BLaER1 treated with 17β-estradiol and CSF1 and Interleukin-3, amounts not matched to agents 10 nM and 100 nM (cell line): ENCODE results near the gene MYBPC3.
"Not testable (repeated sequence)": the region's sequence is repeated elsewhere in the genome, so short reads cannot be mapped to it uniquely, and the experiment has no call there.

Experiments used
- H3K27ac ChIP-seq, 11 experiments: shearing (Covaris generic); formaldehyde crosslinking; 2 replicates each; pipeline ENCODE4 v1.8.1; 2022
- H3K27me3 ChIP-seq, 11 experiments: shearing (Covaris generic); formaldehyde crosslinking; 2 replicates each; pipeline ENCODE4 v1.8.1; 2022
- H3K36me3 ChIP-seq, 11 experiments: shearing (Covaris generic); formaldehyde crosslinking; 2 replicates each; pipeline ENCODE4 v1.8.1; 2022
- H3K4me1 ChIP-seq, 10 experiments: shearing (Covaris generic); formaldehyde crosslinking; 2 replicates each; pipeline ENCODE4 v1.8.1; 2022
- H3K4me2 ChIP-seq, 11 experiments: shearing (Covaris generic); formaldehyde crosslinking; 2 replicates each; pipeline ENCODE4 v1.8.1; 2022
- H3K4me3 ChIP-seq, 10 experiments: shearing (Covaris generic); formaldehyde crosslinking; 2 replicates each; pipeline ENCODE4 v1.8.1; 2022
- H3K9ac ChIP-seq, 11 experiments: shearing (Covaris generic); formaldehyde crosslinking; 2 replicates each; pipeline ENCODE4 v1.8.1; 2022
- H3K9me3 ChIP-seq, 11 experiments: shearing (Covaris generic); formaldehyde crosslinking; replicated peaks in 1 of 11; 2 replicates each; pipeline ENCODE4 v1.8.1; 2022
- H4K20me1 ChIP-seq, 11 experiments: shearing (Covaris generic); formaldehyde crosslinking; 2 replicates each; pipeline ENCODE4 v1.8.1; 2022
- Cebpa-rat ChIP-seq, 11 experiments: shearing (Covaris generic); IDR thresholded peaks; 2 replicates each; pipeline ENCODE4 v1.8.1; 2022

The MYBPC3 gene

DNA sequence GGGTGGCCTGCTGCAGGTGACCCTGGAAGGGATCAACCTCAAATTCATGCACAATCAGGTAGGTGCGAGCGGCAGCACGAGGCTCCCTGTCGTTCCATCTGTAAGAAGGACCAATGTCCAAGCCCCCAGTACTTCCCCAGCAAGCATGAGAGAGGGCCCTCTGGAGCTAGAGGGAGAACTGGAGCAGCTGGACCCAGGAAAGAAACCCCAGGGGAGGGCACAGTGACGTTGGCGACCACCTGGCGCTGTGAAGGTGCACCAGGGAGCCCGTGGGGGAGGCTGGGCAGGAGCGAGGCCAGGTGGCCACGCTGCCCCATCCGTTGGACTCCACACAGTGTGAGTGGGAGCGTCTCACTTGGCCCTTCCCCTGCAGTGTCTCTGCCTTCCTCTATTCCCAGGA lies 28.0 kb downstream of the MYBPC3 start:
- 0 out of 22 replicates have a peak overlapping the region, but pooled peaks of 1 of the 11 experiments have one; percentile 59 for H3K9ac ChIP-seq
- no peak overlapping the region for H3K4me2 ChIP-seq
- H3K27ac ChIP-seq, result no peak overlapping the region
- H3K36me3 ChIP-seq, result peaks cover 8 to 36% (median 12%) of the 10 kb centered on the region in 11 experiments
- peaks cover 32 to 52% (median 36%) of the 10 kb centered on the region in 10 experiments for H3K4me1 ChIP-seq
- H3K9me3 ChIP-seq, result no peaks in the 10 kb centered on the region
- H3K4me3 ChIP-seq, result no peak overlapping the region
- H3K27me3 ChIP-seq, result no peaks in the 10 kb centered on the region
- H4K20me1 ChIP-seq, result peaks cover 0 to 43% (median 13%) of the 10 kb centered on the region in 11 experiments; a peak in 8 of 22 replicates
- TF ChIP-seq Cebpa-rat (IDR thresholded peaks at IDR 0.05), result no peak

GRCh38 chr11:47318166-47318565 lies 34.3 kb downstream of the MYBPC3 start:
- no peak for TF ChIP-seq Cebpa-rat (IDR thresholded peaks at IDR 0.05)
- H3K9ac ChIP-seq, result no peak overlapping the region
- no peak overlapping the region for H3K4me3 ChIP-seq
- peaks cover 0 to 12% (median 3%) of the 10 kb centered on the region in 10 experiments; a peak in 7 of 20 replicates for H3K4me1 ChIP-seq
- peaks cover 0 to 89% (median 54%) of the 10 kb centered on the region in 11 experiments; a peak in 21 of 22 replicates for H3K36me3 ChIP-seq
- no peak overlapping the region for H3K27ac ChIP-seq
- no peaks in the 10 kb centered on the region for H3K27me3 ChIP-seq
- peaks cover 0 to 39% (median 0%) of the 10 kb centered on the region in 11 experiments; a peak in 6 of 22 replicates for H4K20me1 ChIP-seq
- no peaks in the 10 kb centered on the region for H3K9me3 ChIP-seq
- no peak overlapping the region for H3K4me2 ChIP-seq

DNA sequence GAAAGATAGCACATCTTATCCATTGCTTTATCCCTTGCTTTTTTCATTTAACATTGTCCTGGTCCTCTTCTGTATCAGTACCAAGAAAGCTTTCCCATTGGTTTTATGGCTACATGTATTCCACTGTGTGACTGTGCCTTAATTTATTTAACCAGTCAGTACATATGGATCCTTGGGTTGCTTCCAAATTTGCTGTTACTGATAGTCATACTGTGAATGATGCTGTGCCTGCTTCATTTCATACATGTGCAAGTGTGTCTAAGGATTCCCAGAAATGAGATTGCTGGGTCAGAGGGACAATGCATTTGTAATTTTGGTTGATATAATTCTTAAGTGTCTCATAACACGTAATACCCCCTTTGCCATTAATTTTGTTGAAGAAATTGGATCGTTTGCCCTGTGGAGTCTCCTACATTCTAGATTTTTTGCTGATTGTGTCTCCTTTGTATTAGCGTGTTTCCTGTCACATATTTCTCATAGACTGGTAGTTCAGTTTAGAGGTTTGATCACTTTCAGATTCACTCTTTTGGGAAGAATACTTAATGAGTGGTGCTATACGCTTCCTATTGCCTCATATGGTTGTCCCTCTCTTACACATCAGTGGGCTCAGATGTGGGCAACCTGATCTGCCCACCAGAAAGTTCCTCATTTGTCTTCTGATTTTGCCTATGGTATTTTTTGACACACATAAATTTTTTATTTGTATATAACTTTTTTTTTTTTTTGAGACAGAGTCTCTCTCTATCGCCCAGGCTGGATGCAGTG lies 35.3 kb downstream of the MYBPC3 start:
- Histone ChIP-seq H3K4me1 (peaks cover 0 to 12% (median 3%) of the 10 kb centered on the region in 10 experiments; a peak in 7 of 20 replicates), H3K9ac (0 out of 22 replicates have a peak overlapping the region, but pooled peaks of 1 of the 11 experiments have one; percentile 6), H3K9me3 (no peaks in the 10 kb centered on the region), H3K27me3 (no peaks in the 10 kb centered on the region), H4K20me1 (peaks cover 0 to 48% (median 0%) of the 10 kb centered on the region in 11 experiments; a peak in 5 of 22 replicates), H3K4me3 (no peak overlapping the region), H3K36me3 (peaks cover 0 to 96% (median 63%) of the 10 kb centered on the region in 11 experiments; a peak in 21 of 22 replicates), H3K4me2 (peak overlapping the region in 2 of 11 experiments; percentile 3 to 7; a peak in 1 of 22 replicates), H3K27ac (0 out of 22 replicates have a peak overlapping the region, but pooled peaks of 2 of the 11 experiments have one; percentile 8 to 16)
- TF ChIP-seq Cebpa-rat (IDR thresholded peaks at IDR 0.05), result no peak

DNA sequence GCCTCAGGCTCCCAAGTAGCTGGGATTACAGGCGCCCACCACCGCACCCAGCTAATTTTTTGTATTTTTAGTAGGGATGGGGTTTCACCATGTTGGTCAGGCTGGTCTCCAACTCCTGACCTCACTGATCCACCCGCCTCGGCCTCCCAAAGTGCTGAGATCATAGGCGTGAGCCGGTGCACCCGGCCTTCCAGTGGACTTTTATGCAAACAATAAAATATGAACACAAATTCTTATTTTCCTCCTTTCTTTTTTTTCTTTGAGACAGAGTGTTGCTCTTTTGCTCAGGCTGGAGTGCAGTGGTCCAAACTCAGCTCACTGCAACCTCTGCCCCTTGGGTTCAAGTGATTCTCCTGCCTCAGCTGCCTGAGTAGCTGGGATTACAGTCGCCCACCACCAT lies 36.0 kb downstream of the MYBPC3 start:
- H4K20me1 ChIP-seq, result peaks cover 0 to 51% (median 0%) of the 10 kb centered on the region in 11 experiments; a peak in 7 of 22 replicates
- not testable (repeated sequence) for H3K9ac ChIP-seq, H3K4me2 ChIP-seq, H3K4me3 ChIP-seq, H3K9me3 ChIP-seq, H3K27ac ChIP-seq, H3K27me3 ChIP-seq
- peaks cover 0 to 96% (median 71%) of the 10 kb centered on the region in 11 experiments; a peak in 21 of 22 replicates for H3K36me3 ChIP-seq
- H3K4me1 ChIP-seq, result peaks cover 0 to 12% (median 3%) of the 10 kb centered on the region in 10 experiments; a peak in 7 of 20 replicates

DNA sequence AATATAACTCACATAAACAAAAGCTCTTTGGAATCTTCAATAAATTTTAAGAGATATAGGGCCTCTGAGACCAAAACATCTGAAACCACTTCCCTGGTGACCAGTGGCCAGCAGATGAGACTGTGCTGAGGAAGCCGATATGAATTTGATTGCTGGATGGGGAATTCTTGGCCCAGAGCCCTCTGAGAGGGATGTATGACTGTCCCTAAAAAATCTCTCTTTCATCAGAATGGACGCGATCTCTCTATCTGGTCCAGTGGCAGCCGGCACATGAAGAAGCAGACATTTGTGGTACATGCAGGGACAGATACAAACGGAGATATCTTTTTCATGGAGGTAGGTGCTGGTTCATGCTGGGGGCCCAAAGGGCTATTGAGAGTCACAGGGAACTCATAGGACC lies 37.5 kb downstream of the MYBPC3 start:
- H3K27ac ChIP-seq, result no peak overlapping the region
- no peak overlapping the region for H3K9ac ChIP-seq
- TF ChIP-seq Cebpa-rat (IDR thresholded peaks at IDR 0.05), result no peak
- H3K36me3 ChIP-seq, result peaks cover 0 to 99% (median 86%) of the 10 kb centered on the region in 11 experiments; a peak in 21 of 22 replicates
- no peaks in the 10 kb centered on the region for H3K27me3 ChIP-seq
- H3K4me1 ChIP-seq, result peaks cover 0 to 12% (median 3%) of the 10 kb centered on the region in 10 experiments; a peak in 7 of 20 replicates
- H3K4me2 ChIP-seq, result no peak overlapping the region
- peaks cover 0 to 64% (median 4%) of the 10 kb centered on the region in 11 experiments; a peak in 7 of 22 replicates for H4K20me1 ChIP-seq
- no peak overlapping the region for H3K4me3 ChIP-seq
- no peaks in the 10 kb centered on the region for H3K9me3 ChIP-seq

DNA sequence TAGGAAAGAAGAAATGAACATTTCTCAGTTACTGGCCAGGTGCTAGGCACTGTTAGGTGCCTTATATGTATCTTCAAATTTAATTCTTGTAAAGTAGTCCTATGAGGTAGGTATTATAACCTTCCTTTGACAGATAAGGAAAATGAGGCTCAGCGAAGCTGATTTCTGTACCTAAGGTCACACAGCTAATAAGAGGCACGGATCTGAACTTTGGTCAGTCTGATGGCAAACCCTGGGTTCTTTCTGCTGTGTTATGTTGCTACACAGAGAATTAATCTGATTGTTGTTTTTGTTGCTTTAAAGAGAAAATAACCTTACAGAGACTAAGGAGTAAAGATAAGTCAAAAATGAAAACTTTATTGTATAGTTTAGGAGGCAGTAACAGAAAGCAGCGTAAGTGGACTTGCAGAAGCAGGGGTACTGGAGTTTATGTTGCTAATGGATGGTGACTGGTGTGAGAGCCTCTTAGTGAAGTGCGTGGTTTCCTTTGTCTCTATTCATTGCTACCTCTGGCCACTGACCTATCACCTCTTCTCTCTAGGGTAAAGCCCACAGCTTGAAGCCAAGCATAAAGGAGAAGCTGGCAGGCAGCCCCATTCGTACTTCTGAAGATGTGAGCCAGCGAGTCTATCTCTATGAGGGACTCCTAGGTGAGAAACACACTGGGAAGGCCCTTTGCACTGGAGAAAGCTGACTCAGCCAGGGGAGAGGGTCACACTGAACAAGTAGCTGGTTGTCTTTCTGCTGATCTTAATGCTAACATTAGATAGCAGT lies 44.3 kb downstream of the MYBPC3 start:
- no peak for TF ChIP-seq Cebpa-rat (IDR thresholded peaks at IDR 0.05)
- H3K9ac ChIP-seq, result no peak overlapping the region
- no peak overlapping the region for H3K4me3 ChIP-seq
- peaks cover 0 to 6% (median 4%) of the 10 kb centered on the region in 11 experiments; a peak in 17 of 22 replicates for H3K9me3 ChIP-seq
- H3K36me3 ChIP-seq, result peaks cover 0 to 100% (median 100%) of the 10 kb centered on the region in 11 experiments; a peak in 21 of 22 replicates
- H3K27ac ChIP-seq, result no peak overlapping the region
- no peak overlapping the region for H3K4me2 ChIP-seq
- H4K20me1 ChIP-seq, result peaks cover 12 to 77% (median 31%) of the 10 kb centered on the region in 11 experiments; a peak in 18 of 22 replicates
- H3K4me1 ChIP-seq, result peaks cover 0 to 19% (median 16%) of the 10 kb centered on the region in 10 experiments; a peak in 17 of 20 replicates
- H3K27me3 ChIP-seq, result no peaks in the 10 kb centered on the region

- Histone ChIP-seq H3K9me3 (peaks cover 17 to 24% (median 22%) of the 10 kb centered on the region in 11 experiments), H3K4me3 (no peak overlapping the region), H3K4me2 (peak overlapping the region in 3 of 11 experiments; percentile 25 to 57 (median 56); a peak in 2 of 22 replicates), H3K36me3 (peaks cover 0 to 100% (median 100%) of the 10 kb centered on the region in 11 experiments; a peak in 21 of 22 replicates), H3K27ac (peak overlapping the region in 1 of 11 experiments; percentile 34; a peak in 2 of 22 replicates), H3K27me3 (no peaks in the 10 kb centered on the region), H3K9ac (peak overlapping the region in 1 of 11 experiments; percentile 22; a peak in 1 of 22 replicates), H4K20me1 (peaks cover 12 to 60% (median 27%) of the 10 kb centered on the region in 11 experiments; a peak in 18 of 22 replicates), H3K4me1 (peaks cover 0 to 19% (median 16%) of the 10 kb centered on the region in 10 experiments; a peak in 17 of 20 replicates)
- TF ChIP-seq Cebpa-rat (IDR thresholded peaks at IDR 0.05), result no peak
These were observed 46.0 kb downstream of the MYBPC3 start for GRCh38 chr11:47306484-47306844.

GRCh38 chr11:47305734-47306483 lies 46.6 kb downstream of the MYBPC3 start:
- Histone ChIP-seq H3K36me3 (peaks cover 0 to 100% (median 100%) of the 10 kb centered on the region in 11 experiments; a peak in 21 of 22 replicates), H3K27me3 (no peaks in the 10 kb centered on the region), H3K4me2 (peak overlapping the region in 7 of 11 experiments; percentile 19 to 61 (median 43); a peak in 13 of 22 replicates), H3K4me1 (peaks cover 0 to 19% (median 16%) of the 10 kb centered on the region in 10 experiments; a peak in 17 of 20 replicates), H3K9ac (peak overlapping the region in 6 of 11 experiments; percentile 5 to 52 (median 26); a peak in 7 of 22 replicates), H4K20me1 (peaks cover 12 to 59% (median 26%) of the 10 kb centered on the region in 11 experiments; a peak in 18 of 22 replicates), H3K4me3 (no peak overlapping the region), H3K9me3 (peaks cover 23 to 30% (median 27%) of the 10 kb centered on the region in 11 experiments), H3K27ac (peak overlapping the region in 3 of 11 experiments; percentile 5 to 34 (median 28); a peak in 3 of 22 replicates)
- no peak for TF ChIP-seq Cebpa-rat (IDR thresholded peaks at IDR 0.05)
